ENCODE data around the gene LGR6.
"Not testable (repeated sequence)": the region's sequence is repeated elsewhere in the genome, so short reads cannot be mapped to it uniquely, and the experiment has no call there.

Gene LGR6

GRCh38 chr1:202241376-202242079, 47.9 kb downstream of the LGR6 start:
- no peak for DNase-seq

- DNase-seq = no peak
Measured at GRCh38 chr1:202242080-202242419, 48.5 kb downstream of the LGR6 start.

- DNase-seq = no peak
Measured at GRCh38 chr1:202243006-202243405, 49.4 kb downstream of the LGR6 start.

- no peak for DNase-seq
Measured at GRCh38 chr1:202244841-202245261, 51.3 kb downstream of the LGR6 start.

- no peak for DNase-seq
Measured at GRCh38 chr1:202245391-202245790, 51.8 kb downstream of the LGR6 start.

GRCh38 chr1:202247104-202247503, 53.5 kb downstream of the LGR6 start:
- no peak for DNase-seq

- no peak for DNase-seq
Measured at GRCh38 chr1:202247837-202248795, 54.5 kb downstream of the LGR6 start.

- no peak for DNase-seq
Measured at GRCh38 chr1:202248861-202249260, 55.3 kb downstream of the LGR6 start.

GRCh38 chr1:202249436-202249835, 55.8 kb downstream of the LGR6 start:
- no peak for DNase-seq

GRCh38 chr1:202249846-202250245, 56.2 kb downstream of the LGR6 start:
- no peak for DNase-seq

- no peak for DNase-seq
Measured at GRCh38 chr1:202250982-202251381, 57.4 kb downstream of the LGR6 start.

- no peak for DNase-seq
Measured at GRCh38 chr1:202251424-202252256, 58.0 kb downstream of the LGR6 start.

GRCh38 chr1:202252271-202252670, 58.7 kb downstream of the LGR6 start:
- no peak for DNase-seq

- DNase-seq = no peak
Measured at GRCh38 chr1:202254454-202255252, 61.1 kb downstream of the LGR6 start.

- no peak for DNase-seq
Measured at GRCh38 chr1:202255343-202255742, 61.7 kb downstream of the LGR6 start.

GRCh38 chr1:202259705-202260104, 66.1 kb downstream of the LGR6 start:
- no peak for DNase-seq

- not testable (repeated sequence) for DNase-seq
Measured at GRCh38 chr1:202261209-202261958, 67.8 kb downstream of the LGR6 start.

- DNase-seq = no peak
Measured at GRCh38 chr1:202263628-202264027, 70.0 kb downstream of the LGR6 start.

- DNase-seq = no peak
Measured at GRCh38 chr1:202264300-202264699, 70.7 kb downstream of the LGR6 start.

- no peak for DNase-seq
Measured at GRCh38 chr1:202264726-202265125, 71.1 kb downstream of the LGR6 start.

- no peak for DNase-seq
Measured at GRCh38 chr1:202266061-202266765, 72.6 kb downstream of the LGR6 start.
